Measurements from ENCODE around the gene EQTN. TPM values are rescaled to one million over a fixed set of nuclear protein-coding genes. Genes with fewer than 3 reads are reported as not detected.
"Not testable (repeated sequence)": the region's sequence is repeated elsewhere in the genome, so short reads cannot be mapped to it uniquely, and the experiment has no call there.

EQTN gene
- total RNA-seq, 1 experiment from 2014 or later, result 0.31 TPM

GRCh38 chr9:27276193-27277030 is 20.5 kb downstream of the EQTN start:
- DNase-seq, result peak; percentile 53
- Histone ChIP-seq H3K4me3 (ENCODE audit: insufficient read depth, low read depth, low read length) (no peak overlapping the region), H3K36me3 (replicated peaks; ENCODE audit: control insufficient read depth, insufficient read depth, low read length) (no peaks in the 10 kb centered on the region), H3K27me3 (ENCODE audit: control insufficient read depth, insufficient read depth, low read length) (no peaks in the 10 kb centered on the region)

GRCh38 chr9:27273186-27273585 is 23.8 kb downstream of the EQTN start:
- H3K36me3 ChIP-seq (replicated peaks; ENCODE audit: control insufficient read depth, insufficient read depth, low read length), result no peaks in the 10 kb centered on the region
- DNase-seq, result no peak

GRCh38 chr9:27272103-27272502 is 24.8 kb downstream of the EQTN start:
- H3K4me3 ChIP-seq (ENCODE audit: insufficient read depth, low read depth, low read length), result no peak overlapping the region
- H3K27me3 ChIP-seq (ENCODE audit: control insufficient read depth, insufficient read depth, low read length), result no peaks in the 10 kb centered on the region
- no peaks in the 10 kb centered on the region for H3K36me3 ChIP-seq (replicated peaks; ENCODE audit: control insufficient read depth, insufficient read depth, low read length)
- no peak for DNase-seq

More at GRCh38 chr9:27273186-27273585, 23.8 kb downstream of the EQTN start:
- Histone ChIP-seq H3K27me3 (ENCODE audit: control insufficient read depth, insufficient read depth, low read length) (no peaks in the 10 kb centered on the region), H3K4me3 (ENCODE audit: insufficient read depth, low read depth, low read length) (no peak overlapping the region)

GRCh38 chr9:27261517-27262211 is 35.3 kb downstream of the EQTN start:
- Histone ChIP-seq H3K4me3 (ENCODE audit: insufficient read depth, low read depth, low read length) (no peak overlapping the region), H3K27me3 (ENCODE audit: control insufficient read depth, insufficient read depth, low read length) (no peaks in the 10 kb centered on the region), H3K36me3 (replicated peaks; ENCODE audit: control insufficient read depth, insufficient read depth, low read length) (no peaks in the 10 kb centered on the region)
- DNase-seq, result no peak

- no peaks in the 10 kb centered on the region for H3K27me3 ChIP-seq (ENCODE audit: control insufficient read depth, insufficient read depth, low read length)
- no peak overlapping the region for H3K4me3 ChIP-seq (ENCODE audit: insufficient read depth, low read depth, low read length)
Measured at GRCh38 chr9:27260789-27261516, 36.0 kb downstream of the EQTN start.

GRCh38 chr9:27258662-27259061 is 38.3 kb downstream of the EQTN start:
- no peak overlapping the region for H3K4me3 ChIP-seq (ENCODE audit: insufficient read depth, low read depth, low read length)
- no peaks in the 10 kb centered on the region for H3K36me3 ChIP-seq (replicated peaks; ENCODE audit: control insufficient read depth, insufficient read depth, low read length)
- H3K27me3 ChIP-seq (ENCODE audit: control insufficient read depth, insufficient read depth, low read length), result no peaks in the 10 kb centered on the region
- no peak for DNase-seq

More at GRCh38 chr9:27260789-27261516, 36.0 kb downstream of the EQTN start:
- H3K36me3 ChIP-seq (replicated peaks; ENCODE audit: control insufficient read depth, insufficient read depth, low read length), result no peaks in the 10 kb centered on the region
- no peak for DNase-seq

- no peak overlapping the region for H3K4me3 ChIP-seq (ENCODE audit: insufficient read depth, low read depth, low read length)
- H3K36me3 ChIP-seq (replicated peaks; ENCODE audit: control insufficient read depth, insufficient read depth, low read length), result no peaks in the 10 kb centered on the region
- DNase-seq, result no peak
- H3K27me3 ChIP-seq (ENCODE audit: control insufficient read depth, insufficient read depth, low read length), result no peaks in the 10 kb centered on the region
Measured at GRCh38 chr9:27248702-27249101, 48.2 kb downstream of the EQTN start.

- Histone ChIP-seq H3K4me3 (ENCODE audit: insufficient read depth, low read depth, low read length) (no peak overlapping the region), H3K36me3 (replicated peaks; ENCODE audit: control insufficient read depth, insufficient read depth, low read length) (no peaks in the 10 kb centered on the region), H3K27me3 (ENCODE audit: control insufficient read depth, insufficient read depth, low read length) (no peaks in the 10 kb centered on the region)
- DNase-seq, result peak; percentile 62
Measured at GRCh38 chr9:27247756-27248155, 49.2 kb downstream of the EQTN start.

- H3K4me3 ChIP-seq (ENCODE audit: insufficient read depth, low read depth, low read length); H3K36me3 ChIP-seq (replicated peaks; ENCODE audit: control insufficient read depth, insufficient read depth, low read length); DNase-seq; H3K27me3 ChIP-seq (ENCODE audit: control insufficient read depth, insufficient read depth, low read length): not testable (repeated sequence)
Measured at GRCh38 chr9:27239648-27240047, 57.3 kb downstream of the EQTN start.

Other genes starting within 250 kb of the EQTN start
- gene TEK, start 187.9 kb downstream of the EQTN start, total RNA-seq (2014; rRNA removed; shearing (Covaris generic)), result 0.37 and 0.45 TPM in 2 replicates
- gene IFNK, start 227.1 kb upstream of the EQTN start, total RNA-seq (2014; rRNA removed; shearing (Covaris generic)), result not detected in 2 replicates
- 6.9 and 7.9 TPM in 2 replicates for gene MOB3B, start 232.7 kb upstream of the EQTN start, total RNA-seq (2014; rRNA removed; shearing (Covaris generic))